HCT116 (cell line): ENCODE measurements around the gene PCMT1. TPM values are rescaled to one million over a fixed set of nuclear protein-coding genes. Genes with fewer than 3 reads are reported as not detected.

ENCODE experiments used
- ATAC-seq: fragments of 200-7000 bp; cut with Tn5 transposase; 2 replicates; pipeline ENCODE4 v1.9.1; 2020; ENCODE audit warnings: mild to moderate bottlenecking, moderate library complexity
- BruUV-seq: library from RNA; stranded (reverse); fragments of 400-500 nt; replicated peaks from 2 replicates; lab custom pipeline; 2021; lab: Mats Ljungman, UMichigan
- CTCF ChIA-PET: fragments of 300-600 bp; sonication (Branson Sonifier 250); formaldehyde crosslinking; loops from one replicate; lab custom pipeline; 2021; ENCODE audit warnings: antibody characterized with exemption; lab: Charles Lee
- POLR2A ChIA-PET: fragments of 300-600, 350-600 bp; sonication (Branson Sonifier 250); formaldehyde crosslinking; loops from one replicate; lab custom pipeline; 2021; ENCODE audit warnings: antibody characterized with exemption; lab: Charles Lee
- RAD21 ChIA-PET, 2 experiments: fragments of 300-600 bp; sonication (Branson Sonifier 250); formaldehyde crosslinking; loops; one replicate each; lab custom pipeline; 2023; ENCODE audit warnings: low total read pairs in 2 of 2; ENCODE audit not compliant: uncharacterized antibody in 2 of 2, unreplicated experiment in 2 of 2, low non-redundant PET in 1 of 2; lab: Charles Lee
- DNase-seq: peaks from one replicate; pipeline ENCODE4 v3.0.0-alpha.2; 2010; ENCODE audit warnings: low read depth, low spot score
- H2AFZ ChIP-seq: fragments of 200-600 bp; shearing (Covaris generic), sonication (generic); 2 replicates; pipeline ENCODE4 v1.6.1; 2017; ENCODE audit warnings: low read depth, mixed run types, mixed read lengths, antibody characterized with exemption, low read length; ENCODE audit not compliant: poor library complexity, severe bottlenecking
- H3K27ac ChIP-seq: 2 replicates; pipeline ENCODE4 v1.5.1; 2012; ENCODE audit warnings: low read depth, low read length
- H3K27me3 ChIP-seq: fragments of 200-600 bp; sonication (generic); 2 replicates; pipeline ENCODE4 v1.6.1; 2016; ENCODE audit warnings: mixed run types, low read length, mixed read lengths; ENCODE audit not compliant: insufficient read depth
- H3K36me3 ChIP-seq, 2 experiments: fragments of 200-500 bp in 1 of 2; fragments of 200-600 bp in 1 of 2; sonication (Bioruptor generic) in 1 of 2; sonication (generic) in 1 of 2; 2 replicates each; pipeline versions ENCODE4 v1.5.1 to v1.6.1; 2014 to 2016; ENCODE audit warnings: low read length in 2 of 2, inconsistent platforms in 1 of 2, mixed read lengths in 1 of 2, mixed run types in 1 of 2; ENCODE audit not compliant: insufficient read depth in 2 of 2, control insufficient read depth in 1 of 2
- H3K4me1 ChIP-seq, 2 experiments: fragments of 200-600 bp in 1 of 2; sonication (generic) in 1 of 2; 2 replicates each; pipeline versions ENCODE4 v1.5.1 to v1.6.1; 2012 to 2017; ENCODE audit warnings: low read length in 2 of 2, inconsistent platforms in 1 of 2, mild to moderate bottlenecking in 1 of 2, mixed read lengths in 1 of 2, mixed run types in 1 of 2, moderate library complexity in 1 of 2; ENCODE audit not compliant: insufficient read depth in 2 of 2, control insufficient read depth in 1 of 2
- H3K4me2 ChIP-seq: fragments of 200-600 bp; sonication (generic); 2 replicates; pipeline ENCODE4 v1.6.1; 2017; ENCODE audit warnings: mixed run types, low read length, mixed read lengths
- H3K4me3 ChIP-seq, 2 experiments: fragments of 200-600 bp in 1 of 2; sonication (generic) in 1 of 2; replicated peaks in 1 of 2; 2 replicates each; pipeline ENCODE4 v1.5.1; 2011 to 2016; ENCODE audit warnings: low read length in 2 of 2, control low read depth in 1 of 2, low read depth in 1 of 2, mild to moderate bottlenecking in 1 of 2, mixed read lengths in 1 of 2, mixed run types in 1 of 2
- H3K79me2 ChIP-seq: fragments of 200-600 bp; sonication (generic); 2 replicates; pipeline ENCODE4 v1.6.1; 2017; ENCODE audit warnings: mild to moderate bottlenecking, mixed run types, low read length, moderate library complexity, mixed read lengths; ENCODE audit not compliant: insufficient read depth
- H3K9ac ChIP-seq: fragments of 200-600 bp; sonication (generic); 2 replicates; pipeline ENCODE4 v1.6.1; 2016; ENCODE audit warnings: low read length, mixed read lengths
- H3K9me2 ChIP-seq: fragments of 200-600 bp; sonication (generic), shearing (Covaris generic); 2 replicates; pipeline ENCODE4 v1.6.1; 2017; ENCODE audit warnings: mixed run types, mild to moderate bottlenecking, moderate library complexity; ENCODE audit not compliant: insufficient read depth
- H3K9me3 ChIP-seq, 2 experiments: fragments of 200-500 bp in 1 of 2; fragments of 200-600 bp in 1 of 2; sonication (Bioruptor generic) in 1 of 2; sonication (generic) in 1 of 2; 2 replicates each; pipeline ENCODE4 v1.6.1; 2014 to 2017; ENCODE audit warnings: low read length in 2 of 2, mixed read lengths in 2 of 2, inconsistent platforms in 1 of 2, low read depth in 1 of 2, mild to moderate bottlenecking in 1 of 2, mixed run types in 1 of 2, moderate library complexity in 1 of 2; ENCODE audit not compliant: control insufficient read depth in 1 of 2, insufficient read depth in 1 of 2
- H4K20me1 ChIP-seq: fragments of 200-600 bp; sonication (generic), shearing (Covaris generic); 2 replicates; pipeline ENCODE4 v1.6.1; 2017; ENCODE audit warnings: mixed run types, mild to moderate bottlenecking, moderate library complexity; ENCODE audit not compliant: insufficient read depth
- ATF3 ChIP-seq: IDR thresholded peaks from 2 replicates; pipeline ENCODE4 v1.6.1; 2012
- CBX3 ChIP-seq: IDR thresholded peaks from 2 replicates; pipeline ENCODE4 v1.6.1; 2012; ENCODE audit warnings: low read depth
- CEBPB ChIP-seq: IDR thresholded peaks from 2 replicates; pipeline ENCODE4 v1.6.1; 2012; ENCODE audit warnings: low read depth
- EGR1 ChIP-seq: IDR thresholded peaks from 2 replicates; pipeline ENCODE4 v1.6.1; 2012; ENCODE audit warnings: low read depth
- ELF1 ChIP-seq: IDR thresholded peaks from 2 replicates; pipeline ENCODE4 v1.6.1; 2012; ENCODE audit warnings: low read depth, borderline replicate concordance
- EZH2 ChIP-seq: fragments of 200-600 bp; sonication (generic); IDR thresholded peaks from 2 replicates; pipeline ENCODE4 v1.6.1; 2017; ENCODE audit warnings: antibody characterized with exemption, mixed run types
- EZH2phosphoT487 ChIP-seq: fragments of 200-600 bp; IDR thresholded peaks from 2 replicates; pipeline ENCODE4 v1.6.1; 2018; ENCODE audit warnings: antibody characterized with exemption, borderline replicate concordance
- FOSL1 ChIP-seq: IDR thresholded peaks from 2 replicates; pipeline ENCODE4 v1.6.1; 2012; ENCODE audit warnings: low read depth
- JUND ChIP-seq: IDR thresholded peaks from 2 replicates; pipeline ENCODE4 v1.6.1; 2012
- MAX ChIP-seq: IDR thresholded peaks from 2 replicates; pipeline ENCODE4 v1.6.1; 2012
- POLR2A ChIP-seq: IDR thresholded peaks from 2 replicates; pipeline ENCODE4 v1.7.0; 2011; ENCODE audit warnings: borderline replicate concordance; ENCODE audit not compliant: insufficient read depth, insufficient read length; ENCODE audit errors: extremely low read depth
- POLR2AphosphoS5 ChIP-seq: IDR thresholded peaks from 2 replicates; pipeline ENCODE4 v1.6.1; 2011; ENCODE audit warnings: mild to moderate bottlenecking, low read depth, low read length, moderate library complexity
- RAD21 ChIP-seq: IDR thresholded peaks from 2 replicates; pipeline ENCODE4 v1.6.1; 2012; ENCODE audit warnings: low read depth, mild to moderate bottlenecking
- REST ChIP-seq: IDR thresholded peaks from 2 replicates; pipeline ENCODE4 v1.6.1; 2012; ENCODE audit warnings: low read depth
- SIN3A ChIP-seq: IDR thresholded peaks from 2 replicates; pipeline ENCODE4 v1.6.1; 2012; ENCODE audit warnings: low read depth
- SP1 ChIP-seq: IDR thresholded peaks from 2 replicates; pipeline ENCODE4 v1.6.1; 2012; ENCODE audit warnings: low read depth
- SRF ChIP-seq: IDR thresholded peaks from 2 replicates; pipeline ENCODE4 v1.6.1; 2012; ENCODE audit warnings: low read depth
- TCF7L2 ChIP-seq: IDR thresholded peaks from 2 replicates; pipeline ENCODE4 v1.7.0; 2011; ENCODE audit warnings: borderline replicate concordance, inconsistent platforms; ENCODE audit not compliant: insufficient read depth, insufficient read length; ENCODE audit errors: extremely low read depth
- YY1 ChIP-seq: IDR thresholded peaks from 2 replicates; pipeline ENCODE4 v1.6.1; 2011; ENCODE audit warnings: low read length, low read depth, moderate library complexity, mild to moderate bottlenecking; ENCODE audit not compliant: insufficient replicate concordance; ENCODE audit errors: extremely low read depth
- ZBTB33 ChIP-seq: IDR thresholded peaks from 2 replicates; pipeline ENCODE4 v1.6.1; 2011; ENCODE audit warnings: mild to moderate bottlenecking, low read length, moderate library complexity; ENCODE audit not compliant: insufficient replicate concordance; ENCODE audit errors: extremely low read depth
- ZFX ChIP-seq: fragments of 450-650 bp; IDR thresholded peaks from 2 replicates; pipeline ENCODE4 v1.6.1; 2017
- ZNF274 ChIP-seq: fragments of 200-500 bp; sonication (Bioruptor generic); IDR thresholded peaks from 2 replicates; pipeline ENCODE4 v1.6.1; 2014; ENCODE audit warnings: mild to moderate bottlenecking, low read depth, low read length, inconsistent platforms
- intact Hi-C: fragments of 100-400 bp; cut with micrococcal nuclease; formaldehyde crosslinking; loops from 2 replicates; pipeline ENCODE4 v1.10.0; 2022
- total RNA-seq: library from RNA; stranded (reverse); gene quantifications from one replicate; pipeline ENCODE4 v1.2.1, GENCODE V29; 2021; ENCODE audit not compliant: unreplicated experiment

The PCMT1 gene
- total RNA-seq, 1 experiment from 2014 or later = 86.9 TPM

- Histone ChIP-seq H3K9ac (peak within 1 kb of the TSS; percentile 81), H3K27ac (peak within 1 kb of the TSS; percentile 63), H2AFZ (peak within 1 kb of the TSS; percentile 85), H3K9me2 (no peaks in the 10 kb centered on the region), H3K36me3 (peaks cover 13 to 15% of the 10 kb centered on the region in 2 experiments; a peak in 3 of 4 replicates), H3K79me2 (peaks cover 50% of the 10 kb centered on the region), H3K4me3 (peak within 1 kb of the TSS; percentile 90 to 91), H4K20me1 (no peaks in the 10 kb centered on the region), H3K27me3 (no peaks in the 10 kb centered on the region), H3K4me2 (peak within 1 kb of the TSS; percentile 82), H3K9me3 (no peaks in the 10 kb centered on the region), H3K4me1 (peaks cover 17 to 28% of the 10 kb centered on the region in 2 experiments)
- RAD21 ChIA-PET = no interaction called here
- intact Hi-C loops = no loop called here
- peak; percentile 93 for DNase-seq
- peak; percentile 64 for ATAC-seq
- CTCF ChIA-PET = no interaction called here
- POLR2A ChIA-PET = no interaction called here
- BruUV-seq = TSS peak; percentile 80
- TF ChIP-seq CEBPB (no peak), ELF1 (no peak; the same call in 1 of the 2 replicates), FOSL1 (no peak), ATF3 (no peak), YY1 (peak; percentile 77), POLR2AphosphoS5 (peak; percentile 91), MAX (peak; percentile 87), ZNF274 (no peak), SP1 (peak; percentile 96), RAD21 (no peak), TCF7L2 (peak; percentile 34), ZBTB33 (peak; percentile 69), REST (no peak), ZFX (peak; percentile 67), EZH2 (no peak), SIN3A (peak; percentile 95), CBX3 (peak; percentile 91; the same call in 1 of the 2 replicates), POLR2A (peak; percentile 32), EZH2phosphoT487 (no peak), JUND (no peak), SRF (no peak), EGR1 (no peak)
Measured at GRCh38 chr6:149746147-149746946, 3.2 kb upstream of the PCMT1 start, which contains the start of gene NUP43. Gene NUP43 (minus strand): TSS chr6:149746529. CDS start chr6:149746495, 34 bp downstream.
